Upper lobe of left lung (tissue), 6 donors: ENCODE results near the gene LMOD1. TPM values are rescaled to one million over a fixed set of nuclear protein-coding genes. Genes with fewer than 3 reads are reported as not detected.
A peak's percentile ranks its signal among the peaks of the same experiment; 100 is the strongest.

Source experiments
- ATAC-seq, 2 donors: fragments of 200-7000 bp; cut with Tn5 transposase; one replicate each; pipeline ENCODE4 v1.9.1; 2022; ENCODE audit warnings: mild to moderate bottlenecking in 2 of 2, moderate library complexity in 2 of 2; ENCODE audit not compliant: low FRiP score in 2 of 2
- DNase-seq, 2 donors: peaks; one replicate each; pipeline ENCODE4 v3.0.0-alpha.2; 2019 to 2020
- H3K27ac ChIP-seq, 4 donors: fragments of 200-600 bp; sonication (generic); one replicate each; pipeline ENCODE4 v1.5.1; 2016 to 2019
- H3K27me3 ChIP-seq, 4 donors: fragments of 200-600 bp; sonication (generic); one replicate each; pipeline ENCODE4 v1.5.1; 2017 to 2019
- H3K36me3 ChIP-seq, 4 donors: fragments of 200-600 bp; sonication (generic); one replicate each; pipeline ENCODE4 v1.5.1; 2016 to 2019
- H3K4me1 ChIP-seq, 4 donors: fragments of 200-600 bp; sonication (generic); one replicate each; pipeline ENCODE4 v1.5.1; 2018 to 2019
- H3K4me3 ChIP-seq, 4 donors: fragments of 200-600 bp; sonication (generic); one replicate each; pipeline ENCODE4 v1.5.1; 2017 to 2019; ENCODE audit warnings: mild to moderate bottlenecking in 2 of 4, moderate library complexity in 1 of 4
- H3K9me3 ChIP-seq, 4 donors: fragments of 200-600 bp; sonication (generic); one replicate each; pipeline ENCODE4 v1.5.1; 2018 to 2019
- CTCF ChIP-seq, 6 experiments: fragments of 450-650 bp in 4 of 6; fragments of 200-600 bp in 2 of 6; sonication (generic) in 2 of 6; IDR thresholded peaks; one replicate each; pipeline ENCODE4 v1.5.1; 2016 to 2019; ENCODE audit warnings: antibody characterized with exemption in 6 of 6
- EP300 ChIP-seq, 4 donors: sonication (generic); formaldehyde crosslinking; IDR thresholded peaks; one replicate each; pipeline ENCODE4 v1.5.1; 2017; ENCODE audit warnings: antibody characterized with exemption in 4 of 4, control low read depth in 2 of 4
- POLR2A ChIP-seq, 4 donors: fragments of 450-650 bp; IDR thresholded peaks; one replicate each; pipeline ENCODE4 v1.5.1; 2016 to 2017; ENCODE audit warnings: antibody characterized with exemption in 4 of 4, mild to moderate bottlenecking in 2 of 4
- POLR2AphosphoS5 ChIP-seq, 2 donors: sonication (generic); formaldehyde crosslinking; IDR thresholded peaks; one replicate each; pipeline ENCODE4 v1.5.1; 2017; ENCODE audit warnings: antibody characterized with exemption in 2 of 2
- WGBS, 2 donors: methylation state at CpG; one replicate each; pipeline ENCODE4 v1.1.5; 2017 to 2018; 5-methylcytosine and 5-hydroxymethylcytosine counted together
- total RNA-seq, 6 donors: library from RNA; depleted of rRNA in 4 of 6; stranded (reverse); fragments of >200 nt in 4 of 6; gene quantifications; one replicate each; pipeline versions ENCODE4 v1.1.0 to v1.2.1, GENCODE V29; 2016 to 2021
- donor health status: DM: no; HTN: no; CAD: no; lungs with moderate emphysema.
- donor health status: DM: no; HTN: yes; CAD: no; lungs with severe emphysema.

The LMOD1 gene
- total RNA-seq, 6 donors from 2014 or later: 16.6 to 28.1 (median 22.9) TPM

DNA sequence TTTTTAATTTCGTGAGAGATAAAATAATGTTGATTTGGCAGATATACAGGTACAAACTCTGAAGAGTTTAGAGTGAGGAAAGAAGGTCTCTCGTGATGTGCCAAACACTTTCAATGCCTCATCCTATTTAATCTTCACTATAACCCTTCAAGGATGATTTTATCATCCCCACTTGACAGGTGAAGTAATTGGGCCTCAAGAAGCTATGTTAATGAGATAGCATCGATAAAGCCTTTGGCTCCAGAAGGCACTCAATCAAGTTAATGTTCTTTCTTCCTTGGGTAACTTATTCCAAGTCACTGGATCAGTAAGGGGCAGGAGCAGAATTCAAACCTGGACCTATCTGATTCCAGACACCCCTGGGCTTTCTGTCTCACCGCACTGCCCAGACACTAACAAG lies 7.2 kb downstream of the LMOD1 start:
- no peaks in the 10 kb centered on the region for H3K27me3 ChIP-seq
- DNase-seq: no peak
- H3K27ac ChIP-seq: peak overlapping the region; percentile 31 to 75 (median 58)
- ATAC-seq: no peak
- H3K4me3 ChIP-seq: no peak overlapping the region
- no peaks in the 10 kb centered on the region for H3K9me3 ChIP-seq
- H3K4me1 ChIP-seq: peaks cover 9 to 25% (median 13%) of the 10 kb centered on the region in 4 donors
- TF ChIP-seq POLR2AphosphoS5 (IDR thresholded peaks at IDR 0.05): no peak
- no peak for TF ChIP-seq EP300 (IDR thresholded peaks at IDR 0.05)
- TF ChIP-seq POLR2A (IDR thresholded peaks at IDR 0.05): no peak
- TF ChIP-seq CTCF (IDR thresholded peaks at IDR 0.05): no peak
- H3K36me3 ChIP-seq: no peaks in the 10 kb centered on the region
- WGBS, 2 donors: 42 to 47% methylated on average over 4 of the region's 4 CpGs

DNA sequence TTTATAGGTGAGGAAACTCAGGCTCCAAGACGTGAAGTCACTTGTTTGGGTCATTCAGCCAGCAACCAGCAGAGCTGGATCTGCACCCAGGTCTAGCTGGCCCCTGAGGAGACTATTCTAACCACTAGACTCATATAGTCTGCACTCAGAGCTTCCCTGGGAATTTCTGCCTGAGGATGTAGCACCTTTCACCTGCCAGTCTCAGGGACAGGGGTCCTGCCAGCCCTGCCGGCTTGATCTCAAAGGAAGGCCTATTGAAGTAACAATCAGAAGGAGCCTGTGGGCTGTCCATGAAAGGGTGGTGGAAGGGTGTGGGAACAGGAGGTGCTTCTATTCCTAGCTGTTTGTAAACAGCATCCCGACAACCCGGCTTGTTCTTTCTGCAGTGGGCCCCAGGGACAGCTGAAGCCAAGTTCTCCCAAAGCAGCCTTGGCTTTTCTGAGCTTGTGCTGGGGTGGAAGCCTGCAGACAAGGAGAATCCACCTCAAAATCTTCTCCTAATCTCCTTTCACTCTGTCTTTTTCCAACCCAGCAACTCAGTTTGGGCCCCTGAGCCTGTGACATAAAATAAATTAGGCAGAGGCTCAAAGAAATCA lies 7.8 kb downstream of the LMOD1 start:
- ATAC-seq: no peak

DNA sequence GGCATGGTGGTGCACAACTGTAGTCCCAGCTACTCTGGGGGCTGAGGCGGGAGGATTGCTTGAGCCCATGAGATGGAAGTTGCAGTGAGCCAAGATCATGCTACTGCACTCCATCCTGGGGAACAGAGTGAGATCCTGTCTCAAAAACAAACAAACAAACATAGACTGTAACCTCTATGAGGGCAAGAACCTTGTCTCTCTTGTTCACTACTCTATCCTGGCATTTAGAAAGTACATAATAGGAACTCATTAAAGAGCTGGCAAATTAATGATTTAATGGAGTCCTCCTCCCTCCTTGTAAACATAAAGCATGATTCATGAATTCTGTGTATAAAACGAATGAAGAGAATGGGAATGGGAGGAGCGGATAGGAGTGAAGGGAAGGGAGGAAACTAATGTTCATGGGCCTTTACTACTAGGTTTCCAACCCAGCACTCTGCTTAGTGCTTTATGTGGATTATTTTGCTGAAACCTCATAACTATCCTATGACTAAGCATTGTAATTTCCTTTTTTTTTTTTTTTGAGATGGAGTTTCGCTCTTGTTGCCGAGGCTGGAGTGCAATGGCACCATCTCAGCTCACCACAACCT lies 8.6 kb downstream of the LMOD1 start:
- no peaks in the 10 kb centered on the region for H3K36me3 ChIP-seq
- 63 to 65% methylated on average over 5 of the region's 5 CpGs for WGBS, 2 donors
- H3K27ac ChIP-seq: peak overlapping the region; percentile 31 to 75 (median 56)
- ATAC-seq (no peak), DNase-seq (no peak)
- H3K4me3 ChIP-seq: no peak overlapping the region
- H3K27me3 ChIP-seq: no peaks in the 10 kb centered on the region
- no peaks in the 10 kb centered on the region for H3K9me3 ChIP-seq
- TF ChIP-seq POLR2A (IDR thresholded peaks at IDR 0.05): no peak
- no peak for TF ChIP-seq CTCF (IDR thresholded peaks at IDR 0.05)
- TF ChIP-seq POLR2AphosphoS5 (IDR thresholded peaks at IDR 0.05): no peak
- no peak for TF ChIP-seq EP300 (IDR thresholded peaks at IDR 0.05)
- H3K4me1 ChIP-seq: peaks cover 9 to 27% (median 13%) of the 10 kb centered on the region in 4 donors

More for the DNA sequence above, 7.8 kb downstream of the LMOD1 start:
- Histone ChIP-seq H3K36me3 (no peaks in the 10 kb centered on the region), H3K27ac (peak overlapping the region; percentile 31 to 75 (median 56)), H3K27me3 (no peaks in the 10 kb centered on the region), H3K4me3 (no peak overlapping the region), H3K4me1 (peaks cover 9 to 27% (median 13%) of the 10 kb centered on the region in 4 donors), H3K9me3 (no peaks in the 10 kb centered on the region)
- 49 to 65% methylated on average over 3 to 4 of the region's 4 CpGs for WGBS, 2 donors
- DNase-seq: no peak
- TF ChIP-seq POLR2A (IDR thresholded peaks at IDR 0.05) (no peak), CTCF (IDR thresholded peaks at IDR 0.05) (no peak), EP300 (IDR thresholded peaks at IDR 0.05) (no peak), POLR2AphosphoS5 (IDR thresholded peaks at IDR 0.05) (peak in 1 of 2 donors; percentile 42)

DNA sequence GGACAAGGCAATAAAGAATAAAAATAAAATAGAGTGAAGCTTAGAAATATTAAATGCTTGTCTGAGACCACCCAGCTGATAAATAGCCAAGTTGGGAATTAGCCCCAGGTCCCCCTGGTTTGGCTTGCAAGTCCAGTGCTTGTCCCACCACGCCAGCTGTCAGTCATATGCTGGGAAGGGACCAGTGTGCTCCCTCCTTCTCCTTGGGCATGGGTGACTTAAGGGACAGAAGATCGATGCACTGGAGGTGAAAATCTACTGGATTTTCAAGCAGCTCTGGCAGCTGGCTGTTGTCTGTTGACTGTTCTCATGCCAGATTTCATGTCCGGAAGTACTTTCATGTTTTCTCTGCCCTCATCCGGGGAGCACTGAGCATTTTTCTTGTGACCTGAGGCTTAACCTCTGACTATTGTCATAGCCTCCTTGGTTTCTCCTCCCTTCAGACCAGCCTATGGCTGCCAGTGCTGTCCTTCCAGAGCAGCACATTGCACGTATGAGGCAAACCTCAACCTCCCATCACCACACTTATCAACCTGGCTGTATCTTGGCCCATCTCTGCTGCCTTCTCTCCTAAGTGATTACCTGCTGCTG lies 12.4 kb downstream of the LMOD1 start:
- WGBS, 2 donors: 50 to 56% methylated on average over 5 of the region's 5 CpGs
- Histone ChIP-seq H3K4me3 (no peak overlapping the region), H3K27ac (peak overlapping the region in 1 of 4 donors; percentile 17), H3K36me3 (no peaks in the 10 kb centered on the region), H3K4me1 (peaks cover 6 to 17% (median 9%) of the 10 kb centered on the region in 4 donors), H3K9me3 (no peaks in the 10 kb centered on the region), H3K27me3 (no peaks in the 10 kb centered on the region)
- DNase-seq: no peak
- no peak for TF ChIP-seq EP300 (IDR thresholded peaks at IDR 0.05)
- TF ChIP-seq POLR2A (IDR thresholded peaks at IDR 0.05): no peak
- no peak for TF ChIP-seq CTCF (IDR thresholded peaks at IDR 0.05)
- no peak for TF ChIP-seq POLR2AphosphoS5 (IDR thresholded peaks at IDR 0.05)
- ATAC-seq: no peak
